ENCODE data around the gene AGBL1.

DNA sequence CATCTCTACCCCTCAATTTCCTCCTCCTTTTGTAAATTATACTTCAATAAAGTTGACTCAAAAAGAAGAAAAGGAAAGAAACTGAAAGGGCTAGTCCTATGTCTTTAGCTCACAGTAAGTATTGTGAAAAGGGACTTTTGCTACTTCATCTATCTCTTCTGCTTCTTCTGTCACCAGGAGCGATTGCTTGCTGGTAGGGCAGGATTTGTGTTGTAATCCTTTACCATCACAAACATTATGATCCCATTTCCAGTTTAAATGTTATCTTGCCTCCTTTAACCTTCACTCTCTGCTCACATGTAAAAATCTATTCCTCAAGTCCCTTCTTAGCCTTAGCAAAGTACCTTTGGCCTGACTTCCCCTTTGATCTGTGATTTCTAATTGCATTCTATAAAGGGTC lies 537.1 kb downstream of the AGBL1 start:
- TF ChIP-seq, protein P1, sequence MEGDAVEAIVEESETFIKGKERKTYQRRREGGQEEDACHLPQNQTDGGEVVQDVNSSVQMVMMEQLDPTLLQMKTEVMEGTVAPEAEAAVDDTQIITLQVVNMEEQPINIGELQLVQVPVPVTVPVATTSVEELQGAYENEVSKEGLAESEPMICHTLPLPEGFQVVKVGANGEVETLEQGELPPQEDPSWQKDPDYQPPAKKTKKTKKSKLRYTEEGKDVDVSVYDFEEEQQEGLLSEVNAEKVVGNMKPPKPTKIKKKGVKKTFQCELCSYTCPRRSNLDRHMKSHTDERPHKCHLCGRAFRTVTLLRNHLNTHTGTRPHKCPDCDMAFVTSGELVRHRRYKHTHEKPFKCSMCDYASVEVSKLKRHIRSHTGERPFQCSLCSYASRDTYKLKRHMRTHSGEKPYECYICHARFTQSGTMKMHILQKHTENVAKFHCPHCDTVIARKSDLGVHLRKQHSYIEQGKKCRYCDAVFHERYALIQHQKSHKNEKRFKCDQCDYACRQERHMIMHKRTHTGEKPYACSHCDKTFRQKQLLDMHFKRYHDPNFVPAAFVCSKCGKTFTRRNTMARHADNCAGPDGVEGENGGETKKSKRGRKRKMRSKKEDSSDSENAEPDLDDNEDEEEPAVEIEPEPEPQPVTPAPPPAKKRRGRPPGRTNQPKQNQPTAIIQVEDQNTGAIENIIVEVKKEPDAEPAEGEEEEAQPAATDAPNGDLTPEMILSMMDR (optimal IDR thresholded peaks at IDR 0.05 in 1 of 3, IDR thresholded peaks at IDR 0.05 in 1 of 3, conservative IDR thresholded peaks at IDR 0.05 in 1 of 3; ENCODE audit: extremely low read depth in 1 of 3, insufficient read depth in 2 of 3, low read length in 3 of 3), result no peak
- TF ChIP-seq EZH2 (IDR thresholded peaks at IDR 0.05; ENCODE audit: low read length), result no peak
